OCI-LY7 (cell line): ENCODE results near the gene PTGER4. TPM values are rescaled to one million over a fixed set of nuclear protein-coding genes. Genes with fewer than 3 reads are reported as not detected.

Experiments used
- BruUV-seq: library from RNA; stranded (reverse); fragments of 400-500 nt; replicated peaks from 2 replicates; lab custom pipeline; 2021; lab: Mats Ljungman, UMichigan
- CTCF ChIA-PET: fragments of 300-600 bp; sonication (Branson Sonifier 250); formaldehyde crosslinking; loops from one replicate; lab custom pipeline; 2022; ENCODE audit warnings: antibody characterized with exemption; ENCODE audit not compliant: unreplicated experiment; lab: Charles Lee
- POLR2A ChIA-PET: fragments of 300-600 bp; sonication (Branson Sonifier 250); formaldehyde crosslinking; loops from one replicate; lab custom pipeline; 2022; ENCODE audit warnings: antibody characterized with exemption; lab: Charles Lee
- DNase-seq: peaks from one replicate; pipeline ENCODE4 v3.0.0-alpha.2; 2015; ENCODE audit warnings: low spot score
- H2AFZ ChIP-seq: fragments of 200-600 bp; sonication (generic), shearing (Covaris generic); 2 replicates; pipeline ENCODE4 v1.6.1; 2014; ENCODE audit warnings: mild to moderate bottlenecking, antibody characterized with exemption, low read length, moderate library complexity
- H3K27ac ChIP-seq: fragments of 200-600 bp; sonication (generic); 2 replicates; pipeline ENCODE4 v1.5.1; 2014; ENCODE audit warnings: mixed run types, low read depth, mild to moderate bottlenecking, moderate library complexity, low read length, inconsistent platforms; ENCODE audit not compliant: poor library complexity, severe bottlenecking
- H3K36me3 ChIP-seq: fragments of 200-600 bp; sonication (generic); 2 replicates; pipeline ENCODE4 v1.6.1; 2014; ENCODE audit warnings: mild to moderate bottlenecking, antibody characterized with exemption, low read length, moderate library complexity, mixed read lengths; ENCODE audit not compliant: insufficient read depth
- H3K4me1 ChIP-seq: fragments of 200-600 bp; sonication (generic); 2 replicates; pipeline ENCODE4 v1.5.1; 2014; ENCODE audit warnings: mild to moderate bottlenecking, low read length; ENCODE audit not compliant: insufficient read depth, poor library complexity, severe bottlenecking
- H3K4me2 ChIP-seq: fragments of 200-600 bp; sonication (generic); 2 replicates; pipeline ENCODE4 v1.6.1; 2014; ENCODE audit warnings: mild to moderate bottlenecking, low read length
- H3K4me3 ChIP-seq: fragments of 200-600 bp; sonication (generic); 2 replicates; pipeline ENCODE4 v1.5.1; 2014; ENCODE audit warnings: mild to moderate bottlenecking, low read depth, low read length; ENCODE audit not compliant: poor library complexity, severe bottlenecking
- H3K79me2 ChIP-seq: fragments of 200-600 bp; sonication (generic); 2 replicates; pipeline ENCODE4 v1.6.1; 2016; ENCODE audit warnings: low read depth, mild to moderate bottlenecking, low read length, moderate library complexity, mixed read lengths; ENCODE audit not compliant: insufficient read depth
- H3K9me2 ChIP-seq: fragments of 200-600 bp; sonication (generic); 2 replicates; pipeline ENCODE4 v1.6.1; 2016; ENCODE audit warnings: mild to moderate bottlenecking, low read length, mixed read lengths; ENCODE audit not compliant: insufficient read depth
- H3K9me3 ChIP-seq: fragments of 200-600 bp; sonication (generic); 2 replicates; pipeline ENCODE4 v1.6.1; 2014; ENCODE audit warnings: mild to moderate bottlenecking, mixed run types, low read length, mixed read lengths
- H4K20me1 ChIP-seq: fragments of 200-600 bp; sonication (generic); 2 replicates; pipeline ENCODE4 v1.6.1; 2014; ENCODE audit warnings: mild to moderate bottlenecking, antibody characterized with exemption, low read length, moderate library complexity, mixed read lengths; ENCODE audit not compliant: insufficient read depth
- EZH2phosphoT487 ChIP-seq: fragments of 200-600 bp; sonication (generic); IDR thresholded peaks from 2 replicates; pipeline ENCODE4 v1.6.1; 2018; ENCODE audit warnings: low read depth, borderline replicate concordance, mild to moderate bottlenecking, mixed run types, antibody characterized with exemption, low read length, moderate library complexity, mixed read lengths
- intact Hi-C: fragments of 100-400 bp; cut with micrococcal nuclease; formaldehyde crosslinking; loops from one replicate; pipeline ENCODE4 v1.10.0; 2022; ENCODE audit not compliant: unreplicated experiment
- total RNA-seq, 2 experiments: library from RNA; depleted of rRNA in 1 of 2; stranded (reverse); fragments of >200 nt in 1 of 2; shearing (Covaris generic) in 1 of 2; gene quantifications; 2 replicates each; pipeline ENCODE4 v1.2.3, GENCODE V29; 2014 to 2022
- TF ChIP-seq, protein P1 (sequence below): fragments of 200-600 bp; sonication (generic); conservative IDR thresholded peaks from 2 replicates; pipeline ENCODE4 v1.5.1; 2014; ENCODE audit warnings: mild to moderate bottlenecking, antibody characterized with exemption, low read length, moderate library complexity, mixed read lengths

PTGER4 gene
- total RNA-seq, 2 experiments from 2014 or later = 0.49 to 1.4 TPM

DNA sequence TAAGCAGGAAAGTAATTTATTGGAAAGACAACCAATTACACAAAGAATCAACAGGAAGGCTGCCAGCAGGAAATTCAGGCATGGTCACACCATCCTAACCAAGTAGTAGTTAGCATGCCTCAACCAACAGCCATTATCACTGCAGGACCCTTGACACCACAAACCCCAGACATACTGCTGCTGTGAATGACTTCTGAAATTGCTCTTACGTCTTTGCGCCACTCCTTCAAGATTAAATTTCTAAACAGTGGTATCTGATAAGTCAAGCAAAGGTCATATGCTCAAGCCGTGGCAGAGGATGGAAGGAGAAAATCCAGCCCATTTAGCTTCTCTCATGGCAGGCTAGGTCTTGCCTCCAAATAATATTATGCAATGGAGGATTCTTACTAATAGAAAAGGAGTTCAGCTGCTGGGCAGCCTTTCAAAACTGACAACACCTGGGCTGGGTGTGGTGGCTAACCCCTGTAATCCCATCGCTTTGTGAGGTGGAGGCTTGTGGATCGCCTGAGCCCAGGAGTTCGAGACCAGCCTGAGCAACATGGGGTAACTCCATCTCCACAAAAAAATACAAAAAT, 5.0 kb upstream of the PTGER4 start:
- peaks cover 5% of the 10 kb centered on the region for H3K4me1 ChIP-seq

DNA sequence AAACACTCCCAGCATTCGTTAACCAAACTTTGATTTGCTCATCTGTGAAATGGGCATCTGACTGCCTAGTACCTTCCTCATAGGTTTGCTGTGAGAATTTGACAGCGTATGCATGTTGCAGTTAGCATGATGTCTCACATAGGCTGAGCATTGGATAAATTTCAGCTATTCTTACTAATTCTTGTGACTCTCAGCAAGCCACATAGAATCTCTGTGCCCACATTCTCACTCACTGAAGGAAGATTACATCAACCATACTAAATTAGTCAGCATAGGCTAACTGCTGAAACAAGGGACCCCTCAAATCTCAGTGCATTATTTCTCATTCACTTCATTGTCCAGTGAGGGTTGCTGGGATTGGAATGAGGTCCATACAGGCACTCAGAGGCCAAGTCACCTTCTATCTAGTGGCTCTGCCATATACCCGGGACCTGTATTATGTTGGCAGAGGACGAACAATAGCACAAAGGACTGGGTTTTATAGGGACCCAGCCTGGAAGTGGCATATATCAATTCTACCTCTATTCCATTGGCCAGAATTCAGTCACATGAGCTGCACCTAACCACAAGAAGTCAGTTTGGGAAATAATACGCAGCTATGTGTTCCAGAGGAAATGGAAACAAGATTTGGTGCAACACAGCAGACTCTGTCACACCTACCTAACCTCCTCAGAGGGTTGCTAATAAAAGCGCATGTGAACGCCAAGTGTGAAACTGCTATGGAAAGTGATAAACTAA, 4.2 kb upstream of the PTGER4 start:
- TF ChIP-seq EZH2phosphoT487 = no peak
- TF ChIP-seq, protein P1, sequence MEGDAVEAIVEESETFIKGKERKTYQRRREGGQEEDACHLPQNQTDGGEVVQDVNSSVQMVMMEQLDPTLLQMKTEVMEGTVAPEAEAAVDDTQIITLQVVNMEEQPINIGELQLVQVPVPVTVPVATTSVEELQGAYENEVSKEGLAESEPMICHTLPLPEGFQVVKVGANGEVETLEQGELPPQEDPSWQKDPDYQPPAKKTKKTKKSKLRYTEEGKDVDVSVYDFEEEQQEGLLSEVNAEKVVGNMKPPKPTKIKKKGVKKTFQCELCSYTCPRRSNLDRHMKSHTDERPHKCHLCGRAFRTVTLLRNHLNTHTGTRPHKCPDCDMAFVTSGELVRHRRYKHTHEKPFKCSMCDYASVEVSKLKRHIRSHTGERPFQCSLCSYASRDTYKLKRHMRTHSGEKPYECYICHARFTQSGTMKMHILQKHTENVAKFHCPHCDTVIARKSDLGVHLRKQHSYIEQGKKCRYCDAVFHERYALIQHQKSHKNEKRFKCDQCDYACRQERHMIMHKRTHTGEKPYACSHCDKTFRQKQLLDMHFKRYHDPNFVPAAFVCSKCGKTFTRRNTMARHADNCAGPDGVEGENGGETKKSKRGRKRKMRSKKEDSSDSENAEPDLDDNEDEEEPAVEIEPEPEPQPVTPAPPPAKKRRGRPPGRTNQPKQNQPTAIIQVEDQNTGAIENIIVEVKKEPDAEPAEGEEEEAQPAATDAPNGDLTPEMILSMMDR = no peak
- no peak overlapping the region for H3K4me3 ChIP-seq
- ChIA-PET CTCF (no interaction called here), POLR2A (interaction anchor here (0.6 to 0.7 kb wide), 2 partner anchors 24 to 66 kb away, joined by 3 to 4 read pairs; no protein-coding TSS in a partner anchor)
- H3K9me2 ChIP-seq = no peaks in the 10 kb centered on the region
- H4K20me1 ChIP-seq = no peaks in the 10 kb centered on the region
- BruUV-seq = no TSS peak
- H3K36me3 ChIP-seq = no peaks in the 10 kb centered on the region
- no peak overlapping the region for H3K27ac ChIP-seq
- H2AFZ ChIP-seq = no peak overlapping the region
- no peaks in the 10 kb centered on the region for H3K79me2 ChIP-seq
- H3K4me1 ChIP-seq = peaks cover 13% of the 10 kb centered on the region
- H3K4me2 ChIP-seq = no peak overlapping the region
- no peaks in the 10 kb centered on the region for H3K9me3 ChIP-seq
- DNase-seq = no peak
- intact Hi-C loops = loop anchor here (5.0 kb wide), 1 partner anchor 188 kb away; no protein-coding TSS in a partner anchor

More for the DNA sequence above, 5.0 kb upstream of the PTGER4 start:
- BruUV-seq = no TSS peak
- Histone ChIP-seq H4K20me1 (no peaks in the 10 kb centered on the region), H3K9me3 (no peaks in the 10 kb centered on the region), H2AFZ (no peak overlapping the region), H3K27ac (no peak overlapping the region), H3K4me2 (no peak overlapping the region), H3K4me3 (no peak overlapping the region), H3K9me2 (no peaks in the 10 kb centered on the region), H3K36me3 (no peaks in the 10 kb centered on the region), H3K79me2 (no peaks in the 10 kb centered on the region)
- TF ChIP-seq, protein P1 = no peak
- no peak for TF ChIP-seq EZH2phosphoT487
- POLR2A ChIA-PET = interaction anchor here (0.7 kb wide), 1 partner anchor 65 kb away, joined by 4 read pairs; no protein-coding TSS in a partner anchor
- CTCF ChIA-PET = no interaction called here
- intact Hi-C loops = loop anchor here (5.0 kb wide), 1 partner anchor 187 kb away; no protein-coding TSS in a partner anchor
- no peak for DNase-seq
